Measurements from ENCODE around the gene CBLL2. TPM values are rescaled to one million over a fixed set of nuclear protein-coding genes. Genes with fewer than 3 reads are reported as not detected.
"Not testable (repeated sequence)": the region's sequence is repeated elsewhere in the genome, so short reads cannot be mapped to it uniquely, and the experiment has no call there.

CBLL2 gene
- not detected for total RNA-seq

- Mint-ChIP-seq H3K4me1 (ENCODE audit: low read depth) (no peaks in the 10 kb centered on the region), H3K4me3 (no peak within 1 kb of the TSS), H3K9me3 (no peaks in the 10 kb centered on the region), H3K27me3 (ENCODE audit: low read depth) (no peaks in the 10 kb centered on the region), H3K36me3 (ENCODE audit: insufficient read depth) (no peaks in the 10 kb centered on the region)
- no peak for ATAC-seq
- no peak for DNase-seq
Measured at GRCh38 chrX:22272613-22273012, at the start of gene CBLL2. CBLL2 (plus strand) TSS chrX:22272913; CDS start chrX:22272992, 79 bp downstream.

GRCh38 chrX:22234380-22234779, 38.3 kb upstream of the CBLL2 start:
- H3K27me3 Mint-ChIP-seq (ENCODE audit: low read depth) = peaks cover 7% of the 10 kb centered on the region
- H3K9me3 Mint-ChIP-seq = no peaks in the 10 kb centered on the region
- no peak overlapping the region for H3K4me3 Mint-ChIP-seq
- ATAC-seq (no peak), DNase-seq (no peak)
- no peaks in the 10 kb centered on the region for H3K36me3 Mint-ChIP-seq (ENCODE audit: insufficient read depth)
- no peaks in the 10 kb centered on the region for H3K4me1 Mint-ChIP-seq (ENCODE audit: low read depth)

GRCh38 chrX:22237479-22237878, 35.2 kb upstream of the CBLL2 start:
- ATAC-seq = no peak
- no peaks in the 10 kb centered on the region for H3K36me3 Mint-ChIP-seq (ENCODE audit: insufficient read depth)
- no peak overlapping the region for H3K4me3 Mint-ChIP-seq
- peaks cover 7% of the 10 kb centered on the region for H3K27me3 Mint-ChIP-seq (ENCODE audit: low read depth)
- H3K9me3 Mint-ChIP-seq = no peaks in the 10 kb centered on the region
- no peaks in the 10 kb centered on the region for H3K4me1 Mint-ChIP-seq (ENCODE audit: low read depth)
- DNase-seq = no peak

- ATAC-seq (no peak), DNase-seq (no peak)
- Mint-ChIP-seq H3K4me1 (ENCODE audit: low read depth) (no peaks in the 10 kb centered on the region), H3K27me3 (ENCODE audit: low read depth) (no peaks in the 10 kb centered on the region), H3K9me3 (no peaks in the 10 kb centered on the region), H3K4me3 (no peak overlapping the region), H3K36me3 (ENCODE audit: insufficient read depth) (no peaks in the 10 kb centered on the region)
Measured at GRCh38 chrX:22246620-22247019, 26.1 kb upstream of the CBLL2 start.

- no peak for DNase-seq
- Mint-ChIP-seq H3K4me3 (no peak overlapping the region), H3K9me3 (no peaks in the 10 kb centered on the region), H3K36me3 (ENCODE audit: insufficient read depth) (no peaks in the 10 kb centered on the region), H3K27me3 (ENCODE audit: low read depth) (no peaks in the 10 kb centered on the region), H3K4me1 (ENCODE audit: low read depth) (no peaks in the 10 kb centered on the region)
- ATAC-seq = no peak
Measured at GRCh38 chrX:22247169-22247568, 25.5 kb upstream of the CBLL2 start.

GRCh38 chrX:22248401-22248800, 24.3 kb upstream of the CBLL2 start:
- no peaks in the 10 kb centered on the region for H3K4me1 Mint-ChIP-seq (ENCODE audit: low read depth)
- H3K36me3 Mint-ChIP-seq (ENCODE audit: insufficient read depth) = no peaks in the 10 kb centered on the region
- no peaks in the 10 kb centered on the region for H3K27me3 Mint-ChIP-seq (ENCODE audit: low read depth)
- no peak for ATAC-seq
- H3K9me3 Mint-ChIP-seq = no peaks in the 10 kb centered on the region
- DNase-seq = no peak
- H3K4me3 Mint-ChIP-seq = no peak overlapping the region

GRCh38 chrX:22249371-22249770, 23.3 kb upstream of the CBLL2 start:
- ATAC-seq (no peak), DNase-seq (no peak)
- Mint-ChIP-seq H3K9me3 (no peaks in the 10 kb centered on the region), H3K36me3 (ENCODE audit: insufficient read depth) (no peaks in the 10 kb centered on the region), H3K4me1 (ENCODE audit: low read depth) (no peaks in the 10 kb centered on the region), H3K4me3 (no peak overlapping the region), H3K27me3 (ENCODE audit: low read depth) (no peaks in the 10 kb centered on the region)

- H3K9me3 Mint-ChIP-seq = no peaks in the 10 kb centered on the region
- no peaks in the 10 kb centered on the region for H3K36me3 Mint-ChIP-seq (ENCODE audit: insufficient read depth)
- DNase-seq = no peak
- no peaks in the 10 kb centered on the region for H3K4me1 Mint-ChIP-seq (ENCODE audit: low read depth)
- ATAC-seq = no peak
- H3K4me3 Mint-ChIP-seq = no peak overlapping the region
- H3K27me3 Mint-ChIP-seq (ENCODE audit: low read depth) = no peaks in the 10 kb centered on the region
Measured at GRCh38 chrX:22268706-22269105, 4.0 kb upstream of the CBLL2 start.

GRCh38 chrX:22273714-22274317, 1.1 kb downstream of the CBLL2 start:
- H3K4me3 Mint-ChIP-seq = no peak overlapping the region
- DNase-seq = no peak
- no peaks in the 10 kb centered on the region for H3K9me3 Mint-ChIP-seq
- ATAC-seq = no peak
- no peaks in the 10 kb centered on the region for H3K27me3 Mint-ChIP-seq (ENCODE audit: low read depth)
- no peaks in the 10 kb centered on the region for H3K36me3 Mint-ChIP-seq (ENCODE audit: insufficient read depth)
- no peaks in the 10 kb centered on the region for H3K4me1 Mint-ChIP-seq (ENCODE audit: low read depth)

- no peaks in the 10 kb centered on the region for H3K4me1 Mint-ChIP-seq (ENCODE audit: low read depth)
- H3K36me3 Mint-ChIP-seq (ENCODE audit: insufficient read depth) = no peaks in the 10 kb centered on the region
- H3K9me3 Mint-ChIP-seq = no peaks in the 10 kb centered on the region
- no peak for DNase-seq
- H3K4me3 Mint-ChIP-seq = no peak overlapping the region
- no peak for ATAC-seq
- H3K27me3 Mint-ChIP-seq (ENCODE audit: low read depth) = no peaks in the 10 kb centered on the region
Measured at GRCh38 chrX:22276781-22277180, 4.1 kb downstream of the CBLL2 start.

- Mint-ChIP-seq H3K4me1 (ENCODE audit: low read depth) (no peaks in the 10 kb centered on the region), H3K36me3 (ENCODE audit: insufficient read depth) (no peaks in the 10 kb centered on the region), H3K9me3 (no peaks in the 10 kb centered on the region), H3K27me3 (ENCODE audit: low read depth) (no peaks in the 10 kb centered on the region), H3K4me3 (no peak overlapping the region)
- DNase-seq = no peak
- no peak for ATAC-seq
Measured at GRCh38 chrX:22278375-22278774, 5.7 kb downstream of the CBLL2 start.

- DNase-seq; H3K27me3 Mint-ChIP-seq (ENCODE audit: low read depth); H3K4me1 Mint-ChIP-seq (ENCODE audit: low read depth); H3K4me3 Mint-ChIP-seq; H3K36me3 Mint-ChIP-seq (ENCODE audit: insufficient read depth); ATAC-seq; H3K9me3 Mint-ChIP-seq: not testable (repeated sequence)
Measured at GRCh38 chrX:22289209-22289608, 16.5 kb downstream of the CBLL2 start.

- no peak for ATAC-seq
- no peak overlapping the region for H3K4me3 Mint-ChIP-seq
Measured at GRCh38 chrX:22296871-22297270, 24.2 kb downstream of the CBLL2 start.

GRCh38 chrX:22300130-22300529, 27.4 kb downstream of the CBLL2 start:
- DNase-seq (no peak), ATAC-seq (no peak)
- Mint-ChIP-seq H3K27me3 (ENCODE audit: low read depth) (no peaks in the 10 kb centered on the region), H3K9me3 (no peaks in the 10 kb centered on the region), H3K4me1 (ENCODE audit: low read depth) (no peaks in the 10 kb centered on the region), H3K4me3 (no peak overlapping the region), H3K36me3 (ENCODE audit: insufficient read depth) (no peaks in the 10 kb centered on the region)

More at GRCh38 chrX:22296871-22297270, 24.2 kb downstream of the CBLL2 start:
- H3K4me1 Mint-ChIP-seq (ENCODE audit: low read depth) = no peaks in the 10 kb centered on the region
- no peaks in the 10 kb centered on the region for H3K9me3 Mint-ChIP-seq
- no peak for DNase-seq
- no peaks in the 10 kb centered on the region for H3K36me3 Mint-ChIP-seq (ENCODE audit: insufficient read depth)
- H3K27me3 Mint-ChIP-seq (ENCODE audit: low read depth) = no peaks in the 10 kb centered on the region

GRCh38 chrX:22310779-22311178, 38.1 kb downstream of the CBLL2 start:
- Mint-ChIP-seq H3K4me3 (no peak overlapping the region), H3K36me3 (ENCODE audit: insufficient read depth) (no peaks in the 10 kb centered on the region), H3K9me3 (no peaks in the 10 kb centered on the region), H3K4me1 (ENCODE audit: low read depth) (no peaks in the 10 kb centered on the region), H3K27me3 (ENCODE audit: low read depth) (no peaks in the 10 kb centered on the region)
- DNase-seq (no peak), ATAC-seq (no peak)

- Mint-ChIP-seq H3K27me3 (ENCODE audit: low read depth) (no peaks in the 10 kb centered on the region), H3K4me3 (no peak overlapping the region), H3K36me3 (ENCODE audit: insufficient read depth) (no peaks in the 10 kb centered on the region), H3K4me1 (ENCODE audit: low read depth) (no peaks in the 10 kb centered on the region), H3K9me3 (no peaks in the 10 kb centered on the region)
- ATAC-seq (no peak), DNase-seq (no peak)
Measured at GRCh38 chrX:22313766-22314165, 41.1 kb downstream of the CBLL2 start.
